ENCODE data around the gene CCDC77. TPM values are rescaled to one million over a fixed set of nuclear protein-coding genes. Genes with fewer than 3 reads are reported as not detected.
"Not testable (repeated sequence)": the region's sequence is repeated elsewhere in the genome, so short reads cannot be mapped to it uniquely, and the experiment has no call there.

The CCDC77 gene
- polyA plus RNA-seq, 1 of the 3 experiments (the other 2 are of a cell fraction): 5.9 TPM

DNA sequence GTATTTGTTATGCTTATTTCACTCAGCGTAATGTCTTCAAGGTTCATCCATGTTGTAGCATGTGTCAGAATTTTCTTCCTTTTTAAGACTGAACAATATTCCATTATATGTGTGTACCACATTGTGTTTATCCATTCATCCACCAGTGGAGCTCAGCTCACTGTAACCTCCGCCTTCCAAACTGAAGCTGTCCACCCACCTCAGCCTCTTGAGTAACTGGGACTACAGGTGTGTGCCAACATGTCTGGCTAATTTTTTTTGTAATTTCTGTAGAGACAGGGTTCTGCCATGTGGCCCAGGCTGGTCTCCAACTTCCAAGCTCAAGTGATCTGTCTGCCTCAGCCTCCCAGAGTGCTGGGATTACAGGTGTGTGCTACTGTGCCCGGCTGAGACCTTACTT lies 21.1 kb downstream of the CCDC77 start:
- TF ChIP-seq RCOR1 (IDR thresholded peaks at IDR 0.05; ENCODE audit: low read length) (no peak), TCF12 (IDR thresholded peaks at IDR 0.05) (no peak), RAD21 (IDR thresholded peaks at IDR 0.05; ENCODE audit: low read length) (no peak), NRF1 (IDR thresholded peaks at IDR 0.05; ENCODE audit: low read depth, low read length) (no peak), MEF2A (IDR thresholded peaks at IDR 0.05; ENCODE audit: borderline replicate concordance, low read depth) (no peak), POLR2AphosphoS5 (IDR thresholded peaks at IDR 0.05; ENCODE audit: low read depth, low read length) (no peak), FOSL2 (IDR thresholded peaks at IDR 0.05; ENCODE audit: borderline replicate concordance, low read depth) (no peak)
- TF ChIP-seq, protein P1, sequence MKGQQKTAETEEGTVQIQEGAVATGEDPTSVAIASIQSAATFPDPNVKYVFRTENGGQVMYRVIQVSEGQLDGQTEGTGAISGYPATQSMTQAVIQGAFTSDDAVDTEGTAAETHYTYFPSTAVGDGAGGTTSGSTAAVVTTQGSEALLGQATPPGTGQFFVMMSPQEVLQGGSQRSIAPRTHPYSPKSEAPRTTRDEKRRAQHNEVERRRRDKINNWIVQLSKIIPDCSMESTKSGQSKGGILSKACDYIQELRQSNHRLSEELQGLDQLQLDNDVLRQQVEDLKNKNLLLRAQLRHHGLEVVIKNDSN (IDR thresholded peaks at IDR 0.05; ENCODE audit: borderline replicate concordance, low read depth): no peak
- TF ChIP-seq, protein P2, sequence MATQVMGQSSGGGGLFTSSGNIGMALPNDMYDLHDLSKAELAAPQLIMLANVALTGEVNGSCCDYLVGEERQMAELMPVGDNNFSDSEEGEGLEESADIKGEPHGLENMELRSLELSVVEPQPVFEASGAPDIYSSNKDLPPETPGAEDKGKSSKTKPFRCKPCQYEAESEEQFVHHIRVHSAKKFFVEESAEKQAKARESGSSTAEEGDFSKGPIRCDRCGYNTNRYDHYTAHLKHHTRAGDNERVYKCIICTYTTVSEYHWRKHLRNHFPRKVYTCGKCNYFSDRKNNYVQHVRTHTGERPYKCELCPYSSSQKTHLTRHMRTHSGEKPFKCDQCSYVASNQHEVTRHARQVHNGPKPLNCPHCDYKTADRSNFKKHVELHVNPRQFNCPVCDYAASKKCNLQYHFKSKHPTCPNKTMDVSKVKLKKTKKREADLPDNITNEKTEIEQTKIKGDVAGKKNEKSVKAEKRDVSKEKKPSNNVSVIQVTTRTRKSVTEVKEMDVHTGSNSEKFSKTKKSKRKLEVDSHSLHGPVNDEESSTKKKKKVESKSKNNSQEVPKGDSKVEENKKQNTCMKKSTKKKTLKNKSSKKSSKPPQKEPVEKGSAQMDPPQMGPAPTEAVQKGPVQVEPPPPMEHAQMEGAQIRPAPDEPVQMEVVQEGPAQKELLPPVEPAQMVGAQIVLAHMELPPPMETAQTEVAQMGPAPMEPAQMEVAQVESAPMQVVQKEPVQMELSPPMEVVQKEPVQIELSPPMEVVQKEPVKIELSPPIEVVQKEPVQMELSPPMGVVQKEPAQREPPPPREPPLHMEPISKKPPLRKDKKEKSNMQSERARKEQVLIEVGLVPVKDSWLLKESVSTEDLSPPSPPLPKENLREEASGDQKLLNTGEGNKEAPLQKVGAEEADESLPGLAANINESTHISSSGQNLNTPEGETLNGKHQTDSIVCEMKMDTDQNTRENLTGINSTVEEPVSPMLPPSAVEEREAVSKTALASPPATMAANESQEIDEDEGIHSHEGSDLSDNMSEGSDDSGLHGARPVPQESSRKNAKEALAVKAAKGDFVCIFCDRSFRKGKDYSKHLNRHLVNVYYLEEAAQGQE (IDR thresholded peaks at IDR 0.05; ENCODE audit: low read depth, low read length): no peak
- TF ChIP-seq, protein P3, sequence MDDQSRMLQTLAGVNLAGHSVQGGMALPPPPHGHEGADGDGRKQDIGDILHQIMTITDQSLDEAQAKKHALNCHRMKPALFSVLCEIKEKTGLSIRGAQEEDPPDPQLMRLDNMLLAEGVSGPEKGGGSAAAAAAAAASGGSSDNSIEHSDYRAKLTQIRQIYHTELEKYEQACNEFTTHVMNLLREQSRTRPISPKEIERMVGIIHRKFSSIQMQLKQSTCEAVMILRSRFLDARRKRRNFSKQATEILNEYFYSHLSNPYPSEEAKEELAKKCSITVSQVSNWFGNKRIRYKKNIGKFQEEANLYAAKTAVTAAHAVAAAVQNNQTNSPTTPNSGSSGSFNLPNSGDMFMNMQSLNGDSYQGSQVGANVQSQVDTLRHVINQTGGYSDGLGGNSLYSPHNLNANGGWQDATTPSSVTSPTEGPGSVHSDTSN (IDR thresholded peaks at IDR 0.05): no peak
- Histone ChIP-seq H3K27me3 (ENCODE audit: insufficient read depth) (no peaks in the 10 kb centered on the region), H3K4me3 (ENCODE audit: low read depth in 2 of 2, low read length in 1 of 2) (no peak overlapping the region), H3F3A (replicated peaks; ENCODE audit: insufficient read depth) (no peaks in the 10 kb centered on the region), H2AFZ (ENCODE audit: low read depth) (no peak overlapping the region), H3K27ac (ENCODE audit: low read depth in 2 of 2, low read length in 1 of 2) (no peak overlapping the region), H3K79me2 (ENCODE audit: insufficient read depth) (no peaks in the 10 kb centered on the region), H3K9me3 (no peaks in the 10 kb centered on the region), H3K36me3 (replicated peaks in 1 of 2; ENCODE audit: control insufficient read depth in 1 of 2, insufficient read depth in 2 of 2, low read length in 1 of 2) (peaks cover 12 to 22% of the 10 kb centered on the region in 2 experiments), H3K9ac (no peak overlapping the region), H3K9me2 (no peaks in the 10 kb centered on the region), H3K4me1 (ENCODE audit: control insufficient read depth in 1 of 2, insufficient read depth in 2 of 2, low read depth in 1 of 2, low read length in 1 of 2) (no peaks in the 10 kb centered on the region), H3K4me2 (no peak overlapping the region), H4K20me1 (ENCODE audit: insufficient read depth) (no peaks in the 10 kb centered on the region)
- ChIA-PET POLR2A (no interaction called here), CTCF (no interaction called here)
- WGBS (ENCODE audit: low lambda C conversion rate): 97% methylated on average over 3 of the region's 3 CpGs
- no peak for DNase-seq

DNA sequence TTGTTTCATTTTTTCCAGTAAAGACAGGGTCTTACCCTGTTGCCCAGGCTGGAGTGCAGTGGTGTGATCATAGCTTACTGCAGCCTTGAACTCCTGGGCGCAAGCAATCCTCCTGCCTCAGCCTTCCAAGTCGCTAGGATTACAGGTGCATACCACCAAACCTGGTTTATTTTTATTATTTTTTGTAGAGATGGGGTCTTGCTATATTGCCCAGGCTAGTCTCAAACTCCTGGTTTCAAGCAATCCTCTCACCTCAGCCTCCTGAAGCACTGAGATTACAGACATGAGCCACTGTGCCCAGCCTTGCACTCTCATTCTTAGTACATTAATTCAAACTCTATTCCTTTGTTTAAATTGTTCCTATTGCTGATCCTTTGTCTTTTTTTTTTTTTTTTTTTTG lies 34.3 kb downstream of the CCDC77 start:
- H3K9ac ChIP-seq; POLR2A ChIA-PET; H3K27ac ChIP-seq (ENCODE audit: low read depth in 2 of 2, low read length in 1 of 2); H3K9me3 ChIP-seq; H3K9me2 ChIP-seq; H4K20me1 ChIP-seq (ENCODE audit: insufficient read depth); H3K4me1 ChIP-seq (ENCODE audit: control insufficient read depth in 1 of 2, insufficient read depth in 2 of 2, low read depth in 1 of 2, low read length in 1 of 2); H3K27me3 ChIP-seq (ENCODE audit: insufficient read depth); H3K4me3 ChIP-seq (ENCODE audit: low read depth in 2 of 2, low read length in 1 of 2); H3K79me2 ChIP-seq (ENCODE audit: insufficient read depth); H3F3A ChIP-seq (replicated peaks; ENCODE audit: insufficient read depth); DNase-seq; H2AFZ ChIP-seq (ENCODE audit: low read depth); H3K4me2 ChIP-seq: not testable (repeated sequence)
- WGBS (ENCODE audit: low lambda C conversion rate): 75% methylated on average over 2 of the region's 2 CpGs
- peaks cover 33 to 34% of the 10 kb centered on the region in 2 experiments for H3K36me3 ChIP-seq (replicated peaks in 1 of 2; ENCODE audit: control insufficient read depth in 1 of 2, insufficient read depth in 2 of 2, low read length in 1 of 2)
- CTCF ChIA-PET: interaction anchor here (1.2 to 1.6 kb wide), 2 partner anchors 17 to 111 kb away, joined by 4 to 7 read pairs; no protein-coding TSS in a partner anchor

All from SK-N-SH (cell line).